Stimulated activated CD4-positive, alpha-beta T cell treated with anti-CD3 and anti-CD28 coated beads, Interleukin-1b, Interleukin-23, amount 100 ng/mL, for 4 hours (primary cell): ENCODE data around the gene LILRB1.
"Not testable (repeated sequence)": the region's sequence is repeated elsewhere in the genome, so short reads cannot be mapped to it uniquely, and the experiment has no call there.

Source experiments
- DNase-seq, 2 donors: peaks; one replicate each; pipeline ENCODE4 v3.0.0-alpha.2; 2020; ENCODE audit warnings: low read depth in 2 of 2

LILRB1 gene

DNA sequence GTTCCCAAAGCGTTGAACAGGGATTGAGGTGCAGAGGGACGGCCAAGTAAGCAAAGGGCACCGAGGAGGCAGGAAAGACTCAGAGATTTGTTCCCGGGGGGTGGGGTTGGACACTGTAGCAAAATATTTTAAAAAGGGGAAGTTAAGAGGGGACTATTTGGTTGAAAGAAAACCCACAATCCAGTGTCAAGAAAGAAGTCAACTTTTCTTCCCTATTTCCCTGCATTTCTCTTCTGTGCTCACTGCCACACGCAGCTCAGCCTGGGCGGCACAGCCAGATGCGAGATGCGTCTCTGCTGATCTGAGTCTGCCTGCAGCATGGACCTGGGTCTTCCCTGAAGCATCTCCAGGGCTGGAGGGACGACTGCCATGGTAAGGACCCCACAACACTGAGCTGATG is at the start of gene LILRB1:
Gene LILRB1 (plus strand): TSS at position 223 of the 400 bp plus-strand sequence. CDS start 590 bp downstream, outside the sequence.
- DNase-seq: not testable (repeated sequence)

DNA sequence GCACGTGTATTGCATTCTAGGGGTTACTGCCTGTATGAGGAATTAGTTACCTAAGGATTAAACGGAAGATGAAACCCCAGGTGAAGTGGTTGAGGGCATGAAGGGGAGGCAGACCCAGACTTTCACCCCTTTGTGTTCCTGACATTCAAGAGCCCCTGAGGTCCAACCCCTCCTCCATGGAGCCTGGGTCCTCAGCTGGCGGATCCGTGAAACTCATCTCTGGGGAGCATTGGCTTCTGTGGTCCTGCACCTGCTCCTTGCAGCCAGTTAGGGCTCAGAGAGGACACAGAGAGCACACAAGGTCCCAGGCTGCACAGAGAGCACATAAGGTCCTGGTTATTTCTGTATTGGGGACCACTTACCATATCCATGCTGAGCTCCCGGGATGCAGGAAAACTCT is 43.9 kb upstream of the LILRB1 start:
- no peak for DNase-seq

DNA sequence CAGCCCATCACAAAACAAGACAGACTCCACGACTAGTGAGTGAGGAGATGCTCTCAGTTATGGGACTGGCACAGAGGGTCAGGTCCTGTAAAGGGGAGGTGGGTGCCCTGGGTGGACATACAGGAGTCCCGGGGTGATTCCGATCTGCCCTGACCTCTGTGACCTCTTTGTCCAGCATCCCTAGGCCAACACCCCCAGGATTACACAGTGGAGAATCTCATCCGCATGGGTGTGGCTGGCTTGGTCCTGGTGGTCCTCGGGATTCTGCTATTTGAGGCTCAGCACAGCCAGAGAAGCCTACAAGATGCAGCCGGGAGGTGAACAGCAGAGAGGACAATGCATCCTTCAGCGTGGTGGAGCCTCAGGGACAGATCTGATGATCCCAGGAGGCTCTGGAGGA is 43.3 kb upstream of the LILRB1 start:
- DNase-seq: no peak

DNA sequence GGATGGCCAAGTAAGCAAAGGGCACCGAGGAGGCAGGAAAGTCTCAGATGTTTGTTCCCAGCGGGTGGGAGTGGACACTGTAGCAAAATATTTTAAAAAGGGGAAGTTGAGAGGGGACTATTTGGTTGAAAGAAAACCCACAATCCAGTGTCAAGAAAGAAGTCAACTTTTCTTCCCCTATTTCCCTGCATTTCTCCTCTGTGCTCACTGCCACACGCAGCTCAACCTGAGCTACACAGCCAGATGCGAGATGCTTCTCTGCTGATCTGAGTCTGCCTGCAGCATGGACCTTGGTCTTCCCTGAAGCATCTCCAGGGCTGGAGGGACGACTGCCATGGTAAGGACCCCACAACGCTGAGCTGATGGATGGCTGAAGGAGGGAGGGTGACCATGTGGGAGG is 36.8 kb upstream of the LILRB1 start, which contains the start of gene LILRA1:
Gene LILRA1 (plus strand): TSS at position 188 of the 400 bp plus-strand sequence. CDS start 613 bp downstream, outside the sequence.
- DNase-seq: not testable (repeated sequence)

DNA sequence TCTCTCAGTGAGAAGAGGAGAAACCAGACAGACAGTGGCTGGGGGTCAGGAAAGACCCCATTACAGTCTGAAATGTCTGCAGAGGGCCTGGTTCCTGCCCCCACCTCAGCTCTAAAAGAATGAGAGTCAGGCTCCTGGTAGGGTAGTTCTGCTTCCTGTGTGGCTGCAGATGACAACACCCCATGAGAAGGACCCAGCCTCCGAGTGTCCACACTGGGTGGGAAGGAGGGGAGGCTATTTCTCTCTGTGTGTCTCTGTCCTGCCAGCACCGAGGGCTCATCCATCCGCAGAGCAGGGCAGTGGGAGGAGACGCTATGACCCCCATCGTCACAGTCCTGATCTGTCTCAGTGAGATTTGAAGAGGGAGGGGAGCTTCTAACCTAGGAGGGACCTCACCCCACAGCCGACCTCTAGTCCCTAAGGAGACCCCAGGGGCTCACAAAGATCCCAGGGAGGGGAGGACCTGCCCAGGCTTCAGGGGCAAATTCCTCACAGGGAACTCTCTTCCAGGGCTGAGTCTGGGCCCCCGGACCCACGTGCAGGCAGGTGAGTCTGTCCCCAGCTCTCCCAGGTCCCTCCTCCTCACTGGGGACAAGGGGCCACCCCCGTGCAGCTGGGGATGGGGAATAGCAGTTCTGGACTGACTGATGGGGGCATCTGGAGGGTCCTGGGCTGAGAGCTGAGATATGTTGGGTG is 36.2 kb upstream of the LILRB1 start:
- not testable (repeated sequence) for DNase-seq

DNA sequence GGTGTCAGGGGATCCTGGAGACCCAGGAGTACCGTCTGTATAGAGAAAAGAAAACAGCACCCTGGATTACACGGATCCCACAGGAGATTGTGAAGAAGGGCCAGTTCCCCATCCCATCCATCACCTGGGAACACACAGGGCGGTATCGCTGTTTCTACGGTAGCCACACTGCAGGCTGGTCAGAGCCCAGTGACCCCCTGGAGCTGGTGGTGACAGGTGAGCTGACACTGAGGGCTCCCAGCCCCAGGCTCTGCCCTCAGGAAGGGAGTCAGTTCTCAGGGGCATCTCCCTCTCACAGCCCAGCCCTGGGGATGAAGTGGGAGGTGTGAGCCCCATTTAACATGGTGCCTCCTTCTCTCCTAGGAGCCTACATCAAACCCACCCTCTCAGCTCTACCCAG is 35.5 kb upstream of the LILRB1 start:
- no peak for DNase-seq

DNA sequence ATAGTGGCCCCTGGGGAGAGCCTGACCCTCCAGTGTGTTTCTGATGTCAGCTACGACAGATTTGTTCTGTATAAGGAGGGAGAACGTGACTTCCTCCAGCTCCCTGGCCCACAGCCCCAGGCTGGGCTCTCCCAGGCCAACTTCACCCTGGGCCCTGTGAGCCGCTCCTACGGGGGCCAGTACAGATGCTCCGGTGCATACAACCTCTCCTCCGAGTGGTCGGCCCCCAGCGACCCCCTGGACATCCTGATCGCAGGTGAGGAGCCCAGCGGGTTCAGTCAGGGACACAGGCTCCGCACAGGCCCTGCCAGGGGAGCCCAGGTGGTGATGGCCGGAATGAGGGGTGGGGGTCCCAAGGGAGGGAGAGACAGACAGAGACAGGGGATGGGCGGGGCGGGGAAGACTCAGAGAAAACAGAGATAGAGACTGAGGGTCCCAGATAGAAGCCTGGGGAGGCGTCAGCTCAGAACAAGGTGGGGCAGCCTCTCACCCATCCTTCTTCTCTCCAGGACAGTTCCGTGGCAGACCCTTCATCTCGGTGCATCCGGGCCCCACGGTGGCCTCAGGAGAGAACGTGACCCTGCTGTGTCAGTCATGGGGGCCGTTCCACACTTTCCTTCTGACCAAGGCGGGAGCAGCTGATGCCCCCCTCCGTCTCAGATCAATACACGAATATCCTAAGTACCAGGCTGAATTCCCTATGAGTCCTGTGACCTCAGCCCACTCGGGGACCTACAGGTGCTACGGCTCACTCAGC is 34.4 kb upstream of the LILRB1 start:
- DNase-seq: not testable (repeated sequence)

DNA sequence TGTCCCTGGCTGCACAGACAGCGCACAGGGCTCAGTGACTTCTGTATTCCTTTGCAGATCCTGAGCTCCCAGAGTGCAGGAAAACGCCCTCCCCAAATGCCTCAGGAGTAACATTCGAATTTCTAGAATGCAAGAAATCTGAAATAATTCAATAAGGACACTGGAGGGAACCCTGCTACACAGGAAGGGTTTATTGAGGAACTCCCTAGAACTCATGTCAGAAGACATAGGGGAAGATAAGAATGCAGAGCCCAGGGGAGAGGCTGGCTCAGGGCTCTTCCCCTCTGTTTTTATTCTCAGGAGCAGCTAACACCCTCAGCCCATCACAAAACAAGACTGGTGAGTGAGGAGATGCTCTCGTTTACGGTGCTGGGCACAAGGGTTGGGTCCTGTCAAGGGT is 30.1 kb upstream of the LILRB1 start:
- DNase-seq: no peak

DNA sequence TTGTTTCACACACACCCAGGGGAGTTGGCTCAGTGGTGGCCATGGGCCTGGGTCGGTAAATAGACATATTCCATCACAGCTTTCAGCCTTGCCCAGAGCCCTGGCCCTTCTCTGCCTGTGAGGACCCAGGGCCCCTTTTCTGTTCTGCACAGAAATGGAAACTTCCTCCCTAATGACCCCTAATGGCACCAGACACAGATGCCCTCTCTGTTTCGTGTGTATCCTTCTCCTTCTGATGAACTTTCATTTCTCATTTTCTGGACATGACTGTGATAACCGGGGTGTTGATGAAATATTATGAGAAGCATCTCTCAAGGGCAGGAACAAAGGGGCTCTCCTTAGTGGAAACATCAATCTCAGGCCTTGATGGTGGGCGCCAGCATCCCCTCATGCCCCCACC is 24.1 kb upstream of the LILRB1 start:
- DNase-seq: no peak

DNA sequence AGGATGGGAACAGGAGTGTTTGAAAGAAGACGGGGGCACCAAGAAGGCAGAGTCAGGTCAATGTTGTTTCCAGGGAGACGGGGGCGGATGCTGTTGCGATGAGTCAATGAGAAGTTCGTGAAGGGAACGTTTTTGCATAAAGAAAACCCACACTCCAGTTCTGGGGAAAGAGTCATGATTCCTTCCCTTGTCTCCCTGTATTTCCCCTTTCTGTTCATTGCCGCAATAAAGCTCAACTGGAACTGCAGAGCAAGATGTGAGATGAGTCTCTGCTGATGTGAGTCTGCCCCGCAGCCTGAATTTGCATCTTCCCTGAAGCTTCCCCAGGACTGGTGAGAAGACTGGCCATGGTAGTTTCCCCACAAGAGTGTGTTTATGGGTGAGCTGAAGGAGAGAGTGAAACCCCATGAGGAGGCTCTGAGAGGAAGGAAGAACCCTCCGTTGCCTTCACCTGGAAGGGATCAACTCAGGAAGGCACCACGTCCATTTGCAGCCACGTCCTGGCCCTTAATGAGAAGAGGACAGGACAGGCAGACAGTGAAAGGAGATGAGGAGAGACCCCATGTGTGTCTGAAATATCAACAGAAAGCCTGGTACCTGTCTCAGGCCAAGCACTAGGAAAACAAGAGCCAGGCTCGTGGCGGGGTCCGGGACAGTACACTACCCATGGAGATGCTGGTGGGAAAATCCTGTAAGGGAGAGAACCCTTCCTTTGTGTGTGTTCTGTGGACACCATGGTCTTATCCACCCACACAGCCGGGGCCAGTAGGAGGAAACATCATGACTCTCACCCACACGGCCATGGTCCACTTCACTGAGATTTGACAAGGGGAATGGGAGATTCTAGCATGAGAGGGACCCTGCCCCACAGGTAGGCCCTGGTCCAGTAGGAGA is 23.1 kb upstream of the LILRB1 start:
- no peak for DNase-seq

DNA sequence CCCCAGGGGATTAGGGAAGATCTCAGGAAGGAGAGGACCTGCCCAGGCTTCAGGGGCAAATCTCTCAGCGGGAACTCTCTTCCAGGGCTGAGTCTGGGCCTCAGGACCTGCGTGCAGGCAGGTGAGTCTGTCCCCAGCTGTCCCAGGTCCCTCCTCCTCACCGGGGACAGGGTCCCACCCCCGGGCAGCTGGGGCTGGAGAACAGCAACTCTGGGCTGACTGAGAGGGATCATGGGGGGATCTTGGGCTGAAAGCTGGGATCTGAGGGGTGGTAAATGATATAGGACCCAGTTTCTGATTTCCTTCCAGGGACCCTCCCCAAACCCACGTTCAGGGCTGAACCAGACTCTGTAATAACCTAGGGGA is 22.5 kb upstream of the LILRB1 start:
- DNase-seq: no peak

DNA sequence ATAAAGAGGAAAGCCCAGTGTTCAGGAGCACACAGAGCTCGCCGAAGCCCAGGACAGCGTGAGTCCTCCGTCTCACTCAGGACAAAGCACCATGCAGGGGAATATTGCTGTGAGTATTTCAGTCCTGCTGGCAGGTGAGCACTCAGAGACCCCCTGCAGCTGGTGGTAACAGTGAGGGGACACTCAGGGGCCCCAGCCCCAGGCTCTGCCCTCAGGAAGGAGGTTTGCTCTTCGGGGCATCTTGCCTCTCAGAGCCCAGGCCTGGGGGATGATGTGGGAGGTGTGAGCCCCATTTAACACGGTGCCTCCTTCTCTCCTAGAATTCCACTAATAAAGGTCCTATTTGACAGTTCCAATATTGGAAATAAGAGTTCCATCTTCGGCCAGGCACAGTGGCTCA is 22.1 kb upstream of the LILRB1 start:
- DNase-seq: no peak

DNA sequence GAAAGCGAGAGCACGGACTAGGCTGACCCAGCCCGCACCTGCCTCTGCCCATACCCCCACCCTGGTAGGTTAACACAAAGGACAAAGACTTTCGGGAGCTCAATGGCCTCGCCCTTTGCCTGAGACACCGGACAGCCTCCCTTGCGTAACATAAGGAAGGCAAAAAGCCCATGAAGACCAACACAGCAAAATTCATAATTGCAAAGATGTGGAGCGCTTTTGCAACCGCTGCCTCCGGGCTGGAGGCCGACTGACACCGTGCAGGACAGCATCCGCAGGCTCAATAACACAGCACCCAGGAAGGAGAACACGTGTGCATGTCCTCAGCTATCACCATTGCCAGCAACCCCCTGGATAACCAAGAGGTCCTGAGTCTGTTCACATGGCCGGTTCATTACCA is 21.5 kb upstream of the LILRB1 start:
- DNase-seq: no peak

DNA sequence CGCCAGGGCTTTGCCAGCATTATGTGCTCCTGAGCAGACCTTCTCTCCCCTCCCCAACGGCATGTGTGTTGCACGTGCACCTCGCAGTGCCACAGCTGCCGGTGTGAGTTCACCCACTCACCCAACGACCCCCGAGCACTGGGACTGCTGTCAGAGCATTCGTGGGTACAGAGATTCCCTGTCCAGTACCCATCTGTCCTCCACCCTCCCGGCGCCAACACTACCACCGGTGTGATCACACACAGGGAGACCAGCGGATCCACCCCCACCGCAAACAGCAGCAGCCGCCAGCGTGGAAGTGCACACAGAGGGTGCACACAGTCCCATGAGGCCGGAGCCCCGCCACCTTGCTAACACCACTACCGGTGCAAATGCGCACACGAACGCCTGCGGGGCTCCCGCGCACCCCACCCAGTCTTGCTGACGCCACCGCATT is 20.9 kb upstream of the LILRB1 start:
- DNase-seq: no peak

DNA sequence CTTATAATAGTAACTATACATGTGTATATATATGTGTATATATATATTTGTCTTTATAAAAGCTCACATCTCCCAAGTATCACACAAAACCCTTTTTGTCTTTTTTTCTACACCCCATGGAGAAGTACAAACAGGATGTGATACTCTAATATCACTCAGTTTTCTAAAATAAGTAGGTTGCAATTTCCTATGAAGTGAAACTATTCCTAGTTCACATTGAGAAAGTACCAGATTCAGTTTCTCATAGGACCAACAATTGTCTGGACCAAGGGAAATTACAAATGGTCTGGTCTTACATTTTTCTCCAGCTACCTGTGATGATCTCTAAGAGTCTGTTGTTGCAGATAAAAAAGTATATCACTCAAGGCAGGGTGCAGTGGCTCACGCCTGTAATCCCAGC is 17.9 kb upstream of the LILRB1 start:
- no peak for DNase-seq

DNA sequence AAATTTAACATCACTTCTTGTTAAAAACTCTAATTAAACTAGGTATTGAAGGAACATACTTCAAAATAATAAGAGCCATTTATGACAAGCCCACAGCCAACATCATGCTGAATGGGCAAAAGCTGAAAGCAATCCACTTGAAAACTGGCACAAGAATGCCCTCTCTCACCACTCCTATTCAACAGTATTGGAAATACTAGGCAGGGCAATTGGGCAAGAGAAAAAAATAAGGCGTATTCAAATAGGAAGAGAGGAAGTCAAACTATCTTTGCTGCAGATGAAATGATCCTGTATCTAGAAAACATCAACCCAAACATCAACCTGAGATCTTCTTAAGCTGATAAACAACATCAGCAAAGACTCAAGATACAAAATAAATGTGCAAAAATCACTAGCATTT is 15.6 kb upstream of the LILRB1 start:
- DNase-seq: no peak

DNA sequence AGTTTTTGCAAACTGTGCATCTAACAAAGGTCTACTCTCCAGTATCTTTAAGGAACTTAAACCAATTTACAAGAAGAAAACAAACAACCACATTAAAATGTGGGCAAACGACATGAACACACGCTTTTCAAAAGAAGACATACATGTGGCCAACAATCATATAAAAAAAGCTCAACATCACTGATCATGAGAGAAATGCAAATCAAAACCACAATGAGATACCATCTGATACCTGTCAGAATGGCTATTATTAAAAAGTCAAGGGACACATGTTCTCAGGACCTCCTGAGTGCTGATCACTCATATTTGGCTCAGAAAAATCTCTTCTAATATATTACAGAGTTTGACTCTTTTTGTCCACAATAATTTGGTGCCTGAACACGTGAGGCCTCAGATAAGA is 14.2 kb upstream of the LILRB1 start:
- no peak for DNase-seq

DNA sequence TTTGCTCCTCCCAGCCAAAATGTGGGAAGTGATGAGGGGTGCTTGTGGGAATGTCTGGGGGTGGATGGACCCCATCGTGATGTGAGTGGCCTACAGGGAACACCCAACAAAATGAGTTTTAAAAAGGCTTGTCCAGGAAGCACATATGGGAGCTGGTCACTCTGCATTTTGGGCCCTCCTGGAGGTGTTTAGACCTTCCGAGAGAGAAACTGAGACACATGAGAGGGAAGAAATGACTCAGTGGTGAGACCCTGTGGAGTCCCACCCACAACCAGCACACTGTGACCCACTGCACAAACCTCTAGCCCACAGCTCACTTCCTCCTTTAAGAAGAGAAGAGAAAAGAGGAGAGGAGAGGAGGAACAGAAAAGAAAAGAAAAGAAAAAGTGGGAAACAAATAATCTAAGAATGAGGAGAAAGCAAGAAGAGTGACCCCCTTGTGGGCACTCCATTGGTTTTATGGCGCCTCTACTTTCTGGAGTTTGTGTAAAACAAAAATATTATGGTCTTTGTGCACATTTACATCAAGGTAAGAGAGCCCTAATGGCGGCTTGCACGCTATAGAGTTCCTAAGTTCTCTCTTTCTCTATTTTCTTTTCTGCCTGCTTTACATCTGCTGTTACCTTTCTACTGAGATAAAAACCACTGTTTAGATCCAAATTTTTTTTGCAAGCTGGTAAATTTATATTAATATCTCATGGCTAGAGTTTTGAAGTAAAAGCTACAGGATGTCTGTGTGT is 13.3 kb upstream of the LILRB1 start:
- DNase-seq: no peak

DNA sequence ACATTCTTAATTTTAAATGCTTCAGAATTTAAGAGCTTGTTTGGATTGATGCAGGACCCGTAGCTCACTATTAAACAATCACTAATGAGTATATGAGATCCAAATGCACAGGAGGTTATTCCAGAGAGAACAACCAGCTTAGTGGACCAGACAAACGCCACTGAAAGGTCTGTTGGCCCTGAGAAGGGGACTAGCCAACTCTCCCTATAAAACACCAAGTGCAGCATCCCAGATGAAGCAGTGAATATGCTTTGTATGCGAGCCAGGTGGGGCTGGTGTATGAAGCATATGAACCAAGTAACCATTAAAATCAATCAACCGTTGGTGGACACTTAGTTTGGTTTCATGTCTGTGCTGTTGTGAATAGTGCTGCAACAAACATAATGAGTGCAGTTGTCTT is 9.8 kb upstream of the LILRB1 start:
- DNase-seq: no peak

DNA sequence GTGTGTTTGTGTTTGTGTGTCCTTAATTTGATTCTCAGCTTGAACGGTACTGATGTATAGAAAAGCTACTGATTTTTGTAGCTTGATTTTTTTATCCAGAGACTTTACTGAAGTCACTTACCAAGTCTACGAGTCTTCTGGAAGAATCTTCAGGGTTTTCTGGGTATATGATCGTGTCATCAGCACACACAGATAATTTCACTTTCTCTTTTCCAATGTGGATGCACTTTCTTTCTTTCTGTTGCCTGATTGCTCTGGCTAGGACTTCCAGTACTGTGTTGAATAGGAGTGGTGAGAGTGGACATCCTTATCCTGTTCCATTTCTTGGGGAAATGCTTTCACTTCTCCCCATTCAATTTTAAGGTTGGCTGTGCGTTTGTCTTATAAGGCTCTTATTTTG is 7.9 kb upstream of the LILRB1 start:
- DNase-seq: no peak

DNA sequence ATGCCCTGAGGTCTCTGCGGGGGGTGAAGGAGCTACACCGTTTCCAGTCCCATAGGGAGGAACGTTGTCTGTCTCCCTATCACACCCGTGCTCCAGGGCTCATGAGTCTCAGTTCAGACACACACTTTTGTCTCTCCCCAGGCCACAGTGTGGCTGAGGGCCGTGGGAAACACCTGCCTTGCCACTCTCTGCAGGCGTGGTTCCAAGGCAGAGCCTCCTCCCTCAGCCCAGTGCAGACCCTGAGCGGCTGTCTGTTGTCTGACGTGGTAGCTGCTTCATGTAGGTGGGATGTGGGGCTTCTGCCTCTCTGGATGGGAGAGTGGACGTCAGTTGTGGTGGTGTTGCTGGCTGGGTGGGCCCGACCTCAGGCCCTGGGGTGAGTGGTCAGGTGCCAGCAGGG is 6.0 kb upstream of the LILRB1 start:
- not testable (repeated sequence) for DNase-seq
